ENCODE data around the gene SART3. TPM values are rescaled to one million over a fixed set of nuclear protein-coding genes. Genes with fewer than 3 reads are reported as not detected.

The SART3 gene
- total RNA-seq, 1 donor from 2014 or later = 44.8 TPM

- no peak overlapping the region for H3K4me3 ChIP-seq
- no peaks in the 10 kb centered on the region for H3K9me3 ChIP-seq
- H3K27me3 ChIP-seq = peaks cover 4% of the 10 kb centered on the region
- intact Hi-C loops (cut with DNase I) = no loop called here
- no peak for DNase-seq
- H3K27ac ChIP-seq = no peak overlapping the region
- no peaks in the 10 kb centered on the region for H3K36me3 ChIP-seq
- H3K4me1 ChIP-seq = no peaks in the 10 kb centered on the region
- ATAC-seq = no peak
- TF ChIP-seq, protein P1, sequence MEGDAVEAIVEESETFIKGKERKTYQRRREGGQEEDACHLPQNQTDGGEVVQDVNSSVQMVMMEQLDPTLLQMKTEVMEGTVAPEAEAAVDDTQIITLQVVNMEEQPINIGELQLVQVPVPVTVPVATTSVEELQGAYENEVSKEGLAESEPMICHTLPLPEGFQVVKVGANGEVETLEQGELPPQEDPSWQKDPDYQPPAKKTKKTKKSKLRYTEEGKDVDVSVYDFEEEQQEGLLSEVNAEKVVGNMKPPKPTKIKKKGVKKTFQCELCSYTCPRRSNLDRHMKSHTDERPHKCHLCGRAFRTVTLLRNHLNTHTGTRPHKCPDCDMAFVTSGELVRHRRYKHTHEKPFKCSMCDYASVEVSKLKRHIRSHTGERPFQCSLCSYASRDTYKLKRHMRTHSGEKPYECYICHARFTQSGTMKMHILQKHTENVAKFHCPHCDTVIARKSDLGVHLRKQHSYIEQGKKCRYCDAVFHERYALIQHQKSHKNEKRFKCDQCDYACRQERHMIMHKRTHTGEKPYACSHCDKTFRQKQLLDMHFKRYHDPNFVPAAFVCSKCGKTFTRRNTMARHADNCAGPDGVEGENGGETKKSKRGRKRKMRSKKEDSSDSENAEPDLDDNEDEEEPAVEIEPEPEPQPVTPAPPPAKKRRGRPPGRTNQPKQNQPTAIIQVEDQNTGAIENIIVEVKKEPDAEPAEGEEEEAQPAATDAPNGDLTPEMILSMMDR (IDR thresholded peaks at IDR 0.05) = no peak
Observed at GRCh38 chr12:108482717-108483212, 78.2 kb downstream of the SART3 start.

DNA sequence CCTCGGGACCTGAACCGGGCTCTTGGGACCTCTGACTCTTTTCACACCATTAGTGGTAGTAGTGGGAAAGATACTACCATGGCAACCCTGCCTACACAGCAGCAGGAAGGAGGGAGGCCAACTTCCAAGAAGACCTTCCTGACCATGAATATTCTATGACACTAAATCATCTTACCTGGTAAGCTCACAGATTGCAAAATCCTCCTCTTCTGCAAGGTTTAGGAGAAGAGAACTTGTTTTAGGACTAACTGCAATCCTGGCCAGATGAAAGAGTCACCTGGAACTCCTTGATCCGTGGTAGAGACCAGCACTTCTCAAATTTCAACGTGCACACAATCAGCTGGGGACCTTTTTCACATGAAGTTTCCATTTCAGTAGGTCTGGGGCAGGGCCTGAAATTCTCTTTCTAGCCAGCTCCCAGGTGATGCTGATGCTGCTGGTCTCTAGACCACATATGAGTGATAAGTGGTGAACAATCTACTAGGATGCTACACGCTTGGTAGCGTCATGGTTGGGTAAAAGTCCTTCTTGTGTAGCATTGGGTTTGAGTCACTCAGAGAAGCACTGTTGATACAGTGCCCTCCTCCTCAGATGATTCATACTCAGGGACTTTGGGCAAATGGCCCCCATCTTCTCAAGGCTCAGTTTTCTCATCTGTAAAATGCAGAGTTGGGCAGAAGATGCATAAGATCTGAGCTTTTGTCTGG is 81.5 kb downstream of the SART3 start:
- ATAC-seq (no peak), DNase-seq (no peak)
- peaks cover 4% of the 10 kb centered on the region for H3K27me3 ChIP-seq
- intact Hi-C loops (cut with DNase I) = no loop called here
- no peaks in the 10 kb centered on the region for H3K9me3 ChIP-seq
- TF ChIP-seq, protein P1 (IDR thresholded peaks at IDR 0.05) = no peak
- H3K27ac ChIP-seq = no peak overlapping the region
- H3K36me3 ChIP-seq = no peaks in the 10 kb centered on the region
- H3K4me3 ChIP-seq = no peak overlapping the region
- no peaks in the 10 kb centered on the region for H3K4me1 ChIP-seq

DNA sequence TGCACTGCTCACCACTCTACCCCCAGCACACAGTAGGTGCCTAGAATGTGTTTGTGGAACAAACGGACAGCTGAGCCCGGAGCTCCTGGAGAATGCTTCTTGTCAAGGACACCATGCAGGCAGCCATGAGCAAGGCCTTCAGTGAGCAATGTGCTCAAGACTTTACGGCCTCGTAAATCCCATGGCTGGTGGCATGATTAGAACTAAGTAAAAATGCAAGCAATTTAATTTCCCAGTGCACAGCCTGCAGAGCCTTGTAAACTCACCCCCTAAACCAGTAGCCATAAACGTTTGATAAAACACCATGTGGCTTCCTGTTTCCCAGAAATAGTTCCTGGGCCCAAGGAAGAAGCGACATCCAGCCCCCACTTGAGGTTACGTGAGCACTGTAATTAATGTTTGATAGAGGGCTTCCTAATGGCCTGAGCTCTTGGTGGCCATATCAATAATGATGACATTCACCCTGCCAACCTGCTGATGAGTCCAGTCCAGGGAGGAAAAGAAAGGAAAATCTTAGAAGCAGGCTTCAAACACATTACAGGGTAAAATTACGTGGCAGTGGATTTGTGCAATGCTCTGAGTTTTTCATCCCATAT is 82.3 kb downstream of the SART3 start:
- TF ChIP-seq, protein P1 (IDR thresholded peaks at IDR 0.05) = no peak
- no peak overlapping the region for H3K27ac ChIP-seq
- H3K9me3 ChIP-seq = no peaks in the 10 kb centered on the region
- H3K36me3 ChIP-seq = no peaks in the 10 kb centered on the region
- H3K27me3 ChIP-seq = peaks cover 4% of the 10 kb centered on the region
- intact Hi-C loops (cut with DNase I) = no loop called here
- no peak overlapping the region for H3K4me3 ChIP-seq
- no peaks in the 10 kb centered on the region for H3K4me1 ChIP-seq
- no peak for DNase-seq
- no peak for ATAC-seq

GRCh38 chr12:108477881-108478259 is 83.1 kb downstream of the SART3 start:
- Histone ChIP-seq H3K4me1 (no peaks in the 10 kb centered on the region), H3K9me3 (no peaks in the 10 kb centered on the region), H3K36me3 (no peaks in the 10 kb centered on the region), H3K27ac (no peak overlapping the region), H3K4me3 (no peak overlapping the region), H3K27me3 (peaks cover 4% of the 10 kb centered on the region)
- intact Hi-C loops (cut with DNase I) = no loop called here
- TF ChIP-seq, protein P1 (IDR thresholded peaks at IDR 0.05) = no peak
- ATAC-seq = no peak
- no peak for DNase-seq

- no peak for DNase-seq
- H3K36me3 ChIP-seq = no peaks in the 10 kb centered on the region
- H3K4me1 ChIP-seq = no peaks in the 10 kb centered on the region
- TF ChIP-seq, protein P1 (IDR thresholded peaks at IDR 0.05) = no peak
- no peaks in the 10 kb centered on the region for H3K9me3 ChIP-seq
- no peak overlapping the region for H3K4me3 ChIP-seq
- no peak overlapping the region for H3K27ac ChIP-seq
- no peak for ATAC-seq
- H3K27me3 ChIP-seq = peaks cover 7% of the 10 kb centered on the region
- intact Hi-C loops (cut with DNase I) = no loop called here
Observed at GRCh38 chr12:108477055-108477880, 83.7 kb downstream of the SART3 start.

Data from upper lobe of right lung (tissue), 1 donor.